ENCODE measurements around the gene KLF6.

The KLF6 gene

GRCh38 chr10:3786295-3787015, 1.4 kb upstream of the KLF6 start:
- peak; percentile 52 for DNase-seq

- peak; percentile 54 for DNase-seq
Measured at GRCh38 chr10:3785851-3786271, 852 bp upstream of the KLF6 start.

GRCh38 chr10:3785251-3785850, 342 bp upstream of the KLF6 start:
- DNase-seq, result peak; percentile 95

DNA sequence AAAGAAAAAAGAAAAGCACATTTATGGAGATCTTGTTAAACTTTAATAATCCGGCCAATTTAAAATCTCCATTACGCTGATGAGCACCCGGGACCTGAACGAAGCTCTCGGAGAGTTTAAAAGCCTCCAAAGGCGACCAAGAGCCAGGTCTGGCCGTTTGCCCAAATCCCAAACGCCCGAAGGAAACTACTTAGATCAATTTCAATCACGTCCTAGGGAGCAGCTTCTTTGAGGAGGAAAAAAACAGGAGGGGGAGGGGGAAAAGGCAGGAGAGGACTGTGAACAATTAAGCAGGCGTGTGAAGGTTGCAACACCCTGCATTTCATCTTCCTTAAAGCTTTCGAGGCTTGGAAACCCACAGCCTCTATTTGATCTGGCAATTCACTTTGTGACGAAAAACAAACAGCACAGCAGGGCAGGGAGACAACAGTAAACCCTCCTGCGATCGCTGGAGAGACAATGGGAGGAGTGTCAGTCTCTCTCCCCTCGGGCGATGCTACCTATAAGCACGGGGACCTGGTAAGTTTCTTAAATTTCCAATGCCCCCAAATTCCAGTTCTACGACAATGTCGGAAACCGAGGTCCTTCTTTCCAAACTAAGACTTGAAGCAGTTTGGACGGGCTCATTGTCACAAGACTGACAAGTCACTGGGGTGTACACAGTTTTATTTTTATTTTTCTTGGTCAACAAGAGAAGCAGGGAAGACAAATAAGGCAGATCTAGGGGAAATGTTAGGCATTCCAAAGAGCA, 1.2 kb downstream of the KLF6 start:
- DNase-seq, result peak; percentile 95

DNA sequence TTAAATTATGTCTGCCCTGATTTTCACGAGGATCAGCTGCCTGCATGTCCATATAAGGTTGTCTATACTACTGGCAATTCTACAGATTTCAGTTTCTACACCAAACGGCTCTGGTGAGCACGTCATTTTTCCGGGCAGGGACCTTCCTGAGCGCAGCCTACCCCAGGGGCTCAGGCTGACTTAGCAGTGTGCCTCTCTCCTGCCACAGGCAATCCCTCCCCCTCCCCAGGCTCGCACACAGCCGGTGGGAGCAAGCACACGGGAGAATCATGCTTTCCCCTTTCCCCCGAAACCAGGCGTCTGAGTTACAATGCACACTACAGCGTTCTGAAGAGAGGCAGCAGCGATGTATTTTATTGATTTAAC, 1.7 kb downstream of the KLF6 start:
- DNase-seq, result peak; percentile 63

DNA sequence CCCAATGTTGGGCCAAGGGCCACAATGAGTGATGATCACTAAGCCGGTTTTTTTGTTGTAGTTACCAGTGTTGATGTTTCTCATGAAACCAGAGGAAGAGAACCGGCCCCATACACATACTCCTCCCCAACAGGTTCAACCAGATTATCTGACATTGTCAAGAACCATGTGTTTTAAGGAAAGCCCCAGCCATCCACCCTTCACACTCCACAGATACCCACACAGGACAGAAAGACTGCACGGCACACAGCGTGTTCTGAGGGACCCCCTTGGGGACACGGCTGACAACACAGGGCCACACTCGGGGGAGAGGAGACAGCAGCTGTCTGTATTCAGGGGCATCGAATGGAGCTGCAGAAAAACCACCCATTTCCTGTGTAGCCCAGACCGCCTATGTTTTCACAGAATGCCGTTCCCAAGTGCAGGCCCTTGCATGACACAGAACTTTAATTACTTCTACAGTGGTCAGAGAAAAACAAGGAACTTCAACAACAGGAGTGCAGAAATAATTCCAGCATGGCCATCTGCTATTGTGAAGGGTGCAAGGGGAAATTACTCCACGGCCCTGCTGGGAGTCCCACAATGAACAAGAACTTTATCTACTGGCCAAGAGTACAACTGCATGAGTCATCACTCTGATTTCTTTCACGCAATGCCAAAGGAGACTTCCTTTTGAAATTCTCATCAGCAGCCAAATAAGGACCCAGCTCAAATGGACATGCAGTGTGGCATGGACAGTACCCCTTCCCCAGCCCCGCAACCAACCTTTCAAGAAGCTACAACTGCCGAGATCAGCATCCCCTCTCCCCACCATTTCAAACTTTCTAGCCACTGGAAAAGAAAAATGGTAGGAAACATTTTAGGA, 2.3 kb downstream of the KLF6 start:
- peak; percentile 52 for DNase-seq

DNA sequence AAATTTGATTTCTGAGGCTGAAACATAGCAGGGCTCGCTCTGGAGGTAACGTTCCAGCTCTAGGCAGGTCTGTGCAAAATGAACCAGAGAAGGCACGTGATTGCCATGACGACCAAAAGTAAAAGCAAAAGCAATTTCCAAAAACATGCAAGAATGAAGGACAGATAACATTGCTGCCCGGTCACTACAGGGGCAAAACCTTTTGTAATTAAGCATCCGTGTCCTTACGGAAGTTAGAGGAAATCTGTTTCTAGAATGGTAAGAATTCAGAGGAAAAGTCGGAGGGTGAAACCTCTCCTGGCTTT, 2.9 kb downstream of the KLF6 start:
- no peak for DNase-seq

DNA sequence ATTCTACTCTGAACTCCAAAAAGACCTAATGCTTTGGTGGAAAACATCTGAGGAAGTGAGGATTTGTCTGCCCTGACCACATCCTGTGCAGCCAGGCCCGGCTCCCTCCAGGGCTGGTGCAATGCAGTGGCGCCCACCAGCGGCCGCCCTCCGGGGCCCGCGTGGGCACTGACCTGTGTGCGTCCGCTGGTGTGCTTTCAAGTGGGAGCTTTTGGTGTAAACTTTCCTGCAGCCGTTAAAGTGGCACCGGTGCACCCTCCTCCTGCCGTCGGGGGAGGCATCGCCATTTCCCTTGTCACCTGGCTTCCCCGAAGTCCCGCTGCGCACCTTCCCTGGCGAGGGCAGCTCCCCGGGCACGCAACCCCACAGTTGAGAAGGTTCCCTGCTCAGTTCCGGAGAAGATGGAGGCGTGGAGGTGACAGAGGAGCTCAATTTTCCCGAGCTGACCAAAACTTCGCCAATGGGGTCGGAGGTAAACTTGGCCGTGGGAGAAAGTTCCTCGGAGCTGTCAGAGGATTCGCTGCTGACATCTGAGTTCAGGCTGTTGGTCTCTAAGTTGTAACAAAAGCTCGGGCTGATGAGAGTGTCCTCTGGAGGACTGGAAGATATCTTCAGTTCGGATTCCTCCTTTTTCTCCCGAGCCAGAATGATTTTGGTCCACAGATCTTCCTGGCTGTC, 3.4 kb downstream of the KLF6 start:
- no peak for DNase-seq

GRCh38 chr10:3780771-3781467, 4.1 kb downstream of the KLF6 start:
- no peak for DNase-seq

DNA sequence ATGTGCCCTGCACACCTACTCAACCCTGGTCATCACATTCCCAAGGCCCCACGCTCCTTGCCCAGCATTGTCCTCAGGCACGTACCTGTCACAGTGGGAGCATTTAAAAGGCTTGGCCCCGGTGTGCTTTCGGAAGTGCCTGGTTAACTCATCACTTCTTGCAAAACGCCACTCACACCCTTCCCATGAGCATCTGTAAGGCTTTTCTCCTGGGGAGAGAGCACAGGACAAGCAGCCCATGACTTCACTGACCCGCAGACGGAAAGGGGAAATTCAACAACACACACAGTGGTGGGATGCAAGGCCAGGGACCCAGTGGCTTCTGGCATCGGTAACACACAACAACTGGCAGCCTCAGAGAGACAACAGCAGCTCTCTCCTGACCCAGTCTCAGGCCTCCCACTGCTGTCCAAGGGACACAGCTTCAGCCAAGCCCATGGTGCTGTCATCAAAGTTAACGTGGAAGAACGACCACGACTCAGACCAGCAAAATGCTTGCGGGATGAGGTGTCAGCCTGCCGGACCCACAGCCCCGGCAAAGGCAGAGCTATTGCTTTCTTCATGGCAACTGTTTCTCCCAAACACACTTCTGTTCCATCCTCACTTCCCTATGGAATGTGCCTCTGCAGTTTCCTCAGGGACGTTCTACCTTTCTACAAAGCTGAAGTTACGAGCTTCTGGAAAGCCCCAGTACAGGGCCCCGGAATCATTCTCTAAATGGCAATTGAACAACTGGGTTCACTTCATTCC, 4.8 kb downstream of the KLF6 start:
- DNase-seq, result no peak

DNA sequence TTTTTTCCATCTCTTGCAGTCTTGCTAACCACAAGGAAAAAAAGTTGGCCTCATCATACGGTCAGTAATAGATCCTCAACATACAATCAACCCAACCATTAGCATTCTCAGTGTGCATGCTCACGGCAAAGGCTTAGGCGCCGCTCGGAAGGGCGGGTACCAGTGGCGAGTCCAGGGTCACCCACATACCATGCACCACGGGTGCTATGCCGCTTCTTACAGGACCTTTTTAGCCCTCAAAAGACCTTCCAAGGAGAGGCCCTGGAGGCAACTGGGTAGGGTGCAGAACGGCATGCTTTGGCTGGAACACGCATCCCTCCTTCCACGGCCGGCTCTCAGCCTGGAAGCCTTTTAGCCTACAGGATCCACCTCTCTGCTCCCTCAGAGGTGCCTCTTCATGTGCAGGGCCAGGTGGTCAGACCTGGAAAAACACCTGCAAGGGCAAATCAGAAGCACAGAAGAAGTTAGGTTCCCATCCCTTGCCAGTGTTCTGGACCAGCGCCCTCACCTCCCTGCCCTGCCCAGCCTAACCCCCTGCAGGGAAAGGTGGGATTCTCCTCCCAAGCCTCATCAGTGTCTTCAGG, 5.8 kb downstream of the KLF6 start:
- no peak for DNase-seq

GRCh38 chr10:3778692-3779157, 6.3 kb downstream of the KLF6 start:
- no peak for DNase-seq

DNA sequence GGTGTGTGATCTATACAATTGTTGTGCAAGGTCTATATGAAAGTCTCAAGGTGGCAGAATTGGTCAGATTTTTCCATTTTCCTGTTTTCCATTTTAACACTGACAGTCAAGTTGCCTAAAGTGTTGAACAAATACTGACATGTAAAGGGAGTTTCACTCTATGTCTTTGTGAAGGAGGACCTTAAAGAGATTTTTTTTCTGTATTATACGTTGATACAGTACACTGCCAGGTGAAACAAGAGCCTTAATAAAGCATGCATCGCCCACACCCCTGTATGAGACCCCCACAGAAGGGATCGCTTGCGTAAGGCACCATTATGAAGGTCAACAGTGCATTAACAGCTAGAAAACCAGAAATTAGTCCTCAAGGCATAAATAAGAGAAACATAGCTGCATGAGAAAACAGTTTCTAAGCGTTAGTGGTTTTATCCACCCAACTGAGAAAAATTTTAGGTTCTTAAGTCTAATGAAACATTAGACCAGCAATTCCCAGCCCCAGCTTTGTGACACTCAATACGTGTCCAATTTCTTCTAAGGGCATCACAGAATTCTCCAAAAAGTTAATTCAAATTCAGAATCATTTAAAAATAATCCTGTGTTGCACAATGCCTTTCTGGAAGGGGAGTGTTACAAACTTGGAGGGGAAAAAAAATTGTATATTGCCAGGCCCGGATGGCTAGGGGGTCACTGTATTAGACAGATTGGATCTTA, 6.9 kb downstream of the KLF6 start:
- no peak for DNase-seq

DNA sequence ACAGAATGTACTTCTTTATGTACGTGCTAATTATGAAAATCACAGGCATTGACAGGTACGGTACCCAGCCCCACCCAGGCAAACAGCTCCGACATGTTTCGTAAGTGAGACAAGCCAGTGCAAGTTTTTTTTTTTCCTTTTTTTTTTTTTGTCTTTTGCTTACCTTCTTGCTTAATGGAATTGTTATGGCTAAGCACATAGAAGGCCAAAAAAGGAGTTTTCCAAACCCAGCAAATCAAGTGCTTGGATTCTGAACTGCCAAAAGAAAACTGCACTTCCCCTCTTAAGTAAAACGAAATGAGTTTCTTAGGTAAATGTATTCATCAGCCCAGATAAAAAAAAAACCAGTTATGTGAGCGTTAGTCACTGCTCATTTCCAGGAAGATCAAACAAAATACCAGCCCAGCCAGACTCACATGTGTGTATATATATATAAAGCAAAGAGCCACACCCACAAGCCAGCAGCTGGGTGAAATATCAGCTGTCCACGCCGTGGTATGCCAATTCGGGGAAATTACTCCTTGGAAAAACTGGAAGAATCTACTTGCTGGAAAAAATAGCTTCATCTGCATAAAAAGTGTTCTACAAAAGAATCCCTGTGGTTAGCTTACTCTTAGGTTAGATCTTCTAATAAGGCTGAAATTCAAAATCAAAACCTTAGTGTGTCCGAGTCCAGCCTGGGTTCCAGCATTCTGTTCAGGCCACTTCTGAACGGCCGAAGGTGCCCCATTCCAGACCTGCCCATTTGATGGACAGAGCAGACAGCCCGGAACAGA, 8.0 kb downstream of the KLF6 start:
- DNase-seq, result peak; percentile 22

GRCh38 chr10:3775696-3776551, 9.1 kb downstream of the KLF6 start:
- peak; percentile 23 for DNase-seq

DNA sequence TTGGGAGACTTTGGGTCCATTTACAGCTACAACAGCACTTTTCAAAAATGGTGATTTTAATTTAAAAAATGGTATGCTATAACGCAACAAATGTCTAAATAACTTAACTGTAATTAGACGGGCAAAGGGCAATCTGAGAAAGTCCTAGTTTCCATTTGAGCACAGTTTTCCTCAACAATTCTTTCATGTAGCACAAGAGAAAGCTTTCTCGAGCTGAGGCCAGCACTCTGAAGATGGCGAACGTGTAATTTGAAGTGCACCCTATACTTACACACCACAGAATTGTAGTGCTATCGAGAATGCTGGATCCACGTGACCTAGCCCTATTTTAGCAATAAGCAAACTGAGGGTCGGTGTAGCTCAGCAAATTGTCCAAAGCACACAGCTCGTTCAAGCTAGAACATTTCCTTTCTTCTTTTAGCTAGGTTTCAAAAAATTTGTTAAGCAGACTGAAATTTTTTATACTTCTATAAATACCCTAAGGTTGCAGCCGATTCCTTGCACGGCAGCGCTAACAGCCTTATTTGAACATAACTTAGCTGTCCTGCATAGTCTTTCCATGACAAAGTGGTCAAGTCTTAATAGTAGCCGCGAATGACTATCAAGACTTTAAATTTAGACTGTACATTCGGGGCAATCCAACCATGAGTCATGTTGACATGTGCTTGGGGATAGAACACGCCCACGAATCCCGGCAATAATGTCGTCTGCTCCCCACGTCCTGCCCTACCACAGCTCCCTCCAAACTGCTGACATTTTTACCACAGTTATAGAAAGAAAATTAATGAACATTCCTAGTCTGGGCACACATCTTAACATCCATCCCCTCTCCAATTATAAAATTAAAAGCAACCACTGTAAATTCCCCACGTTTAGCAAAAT, 10.0 kb downstream of the KLF6 start:
- DNase-seq, result peak; percentile 23
